Heart left ventricle (tissue), 16 donors: Measurements from ENCODE around the gene ATXN1. TPM values are rescaled to one million over a fixed set of nuclear protein-coding genes. Genes with fewer than 3 reads are reported as not detected.

Experiments
- ATAC-seq, 4 donors: fragments of 200-7000 bp; cut with Tn5 transposase; one replicate each; pipeline ENCODE4 v1.9.1; 2020 to 2022; ENCODE audit warnings: moderate library complexity in 4 of 4, mild to moderate bottlenecking in 3 of 4, moderate number of reproducible peaks in 1 of 4
- DNase-seq, 5 donors: peaks; one replicate each; pipeline ENCODE4 v3.0.0-alpha.2; 2020
- H3K27ac ChIP-seq, 12 donors: fragments of 200-600 bp; sonication (generic) in 4 of 12; one replicate each; pipeline versions ENCODE4 v1.5.0 to v1.8.0; 2016 to 2022; ENCODE audit warnings: mild to moderate bottlenecking in 2 of 12
- H3K27me3 ChIP-seq, 9 donors: fragments of 200-600 bp; sonication (generic) in 2 of 9; one replicate each; pipeline versions ENCODE4 v1.5.1 to v1.8.0; 2016 to 2022; ENCODE audit warnings: mild to moderate bottlenecking in 3 of 9
- H3K36me3 ChIP-seq, 9 donors: fragments of 200-600 bp; sonication (generic) in 2 of 9; one replicate each; pipeline versions ENCODE4 v1.5.0 to v1.8.0; 2018 to 2022; ENCODE audit warnings: mild to moderate bottlenecking in 2 of 9
- H3K4me1 ChIP-seq, 12 donors: fragments of 200-600 bp; sonication (generic) in 4 of 12; one replicate each; pipeline versions ENCODE4 v1.5.0 to v1.8.0; 2016 to 2022; ENCODE audit warnings: mild to moderate bottlenecking in 3 of 12
- H3K4me3 ChIP-seq, 12 donors: fragments of 200-600 bp; sonication (generic) in 4 of 12; one replicate each; pipeline versions ENCODE4 v1.5.0 to v1.8.0; 2017 to 2022; ENCODE audit warnings: mild to moderate bottlenecking in 9 of 12, moderate library complexity in 4 of 12
- H3K9me3 ChIP-seq, 12 donors: fragments of 200-600 bp; sonication (generic) in 4 of 12; one replicate each; pipeline versions ENCODE4 v1.5.0 to v1.8.0; 2016 to 2022; ENCODE audit warnings: mild to moderate bottlenecking in 1 of 12
- POLR2A ChIP-seq, 2 donors: fragments of 450-650 bp; IDR thresholded peaks; one replicate each; pipeline ENCODE4 v1.6.1; 2017; ENCODE audit warnings: antibody characterized with exemption in 2 of 2, mild to moderate bottlenecking in 2 of 2, moderate library complexity in 2 of 2
- WGBS, 4 donors: extraction: QIAGEN DNeasy Blood & Tissue Kit in 2 of 4; methylation state at CpG; one replicate each; pipeline versions ENCODE4 v1.1.5 to v1.1.7; 2013 to 2018; 5-methylcytosine and 5-hydroxymethylcytosine counted together
- intact Hi-C, 10 donors: fragments of 100-400 bp; cut with DNase I; formaldehyde crosslinking; loops; one replicate each; pipeline versions ENCODE4 v1.11.1 to v1.14.2; 2022
- polyA plus RNA-seq, 2 donors: library from polyadenylated mRNA; stranded (reverse); fragments of 200-250 nt; gene quantifications; one replicate each; pipeline ENCODE4 v1.2.3, GENCODE V29; 2013
- total RNA-seq, 9 donors: library from RNA; depleted of rRNA in 2 of 9; stranded (reverse); fragments of >200 nt in 2 of 9; fragmentation: NEBNext Ultra II Directional in 3 of 9; extraction: Animal tissue kit (Norgen Biotek cat#: 25700) in 3 of 9; gene quantifications; one replicate each; pipeline versions ENCODE4 v1.1.0 to v1.2.4, GENCODE V29; 2016 to 2023
- TF ChIP-seq, protein P1 (sequence below), 12 donors: fragments of 200-600 bp; sonication (generic) in 4 of 12; IDR thresholded peaks; one replicate each; pipeline versions ENCODE4 v1.5.0 to v1.8.0; 2018 to 2022; ENCODE audit warnings: antibody characterized with exemption in 12 of 12, mild to moderate bottlenecking in 5 of 12
- donor health status: ischemic (EF 13 %, LVEDD 7.1; RV severe dilation, severe dysfunction).
- donor health status: healthy with polysubstance abuse.
- donor health status: DM: no; HTN: yes; CAD: no.
- donor health status: DM: no; HTN: no; CAD: no.
- donor health status: ischemic (EF 25% LVEDD 6.9; RV normal size, moderate dysfunction).
- donor health status: ischemic (EF 25% LVEDD 5.7; RV mildly dilated, moderate dysfunction).
- donor health status: healthy.
- donor health status: DM: yes; HTN: yes; CAD: no.
- donor health status: ischemic (EF 35%, LVEDD 5.7; RV mildly dilated, moderate dysfunction).
- donor health status: nonischemic (EF 11% LVEDD 7.7; RV severe dilation, severe dysfunction).
- donor health status: DM: yes; HTN: yes; CAD: no.
- donor health status: PGD.
- donor health status: ischemic (EF 29% LVEDD 5.4; RV normal size, mild dysfunction).
- donor health status: nonischemic (EF 23%, LVEDD 6.1; RV moderate dilation, normal function).

ATXN1 gene
- total and polyA plus RNA-seq, 11 donors = 8.7 to 51.8 (median 36.0) TPM

DNA sequence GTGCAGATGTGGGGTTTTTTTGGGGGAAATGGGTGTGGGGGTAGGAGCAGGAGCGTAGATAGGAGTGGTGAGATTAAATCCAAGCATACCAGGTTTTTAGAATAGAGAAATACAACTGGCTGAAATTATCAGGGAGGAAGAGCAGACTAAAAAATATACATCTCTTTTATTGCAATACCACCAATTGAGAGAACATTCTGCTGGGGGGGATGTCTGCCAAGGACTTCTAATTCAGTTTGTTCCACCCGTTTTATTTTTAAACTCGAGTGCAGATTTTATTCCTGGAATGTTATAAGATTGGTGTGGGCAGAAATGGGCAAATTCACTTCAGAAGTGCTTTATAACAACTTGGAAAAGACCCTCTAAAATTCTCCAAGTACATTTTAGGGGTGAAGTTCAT, 330.2 kb downstream of the ATXN1 start:
- Histone ChIP-seq H3K27ac (no peak overlapping the region), H3K36me3 (no peaks in the 10 kb centered on the region), H3K27me3 (no peaks in the 10 kb centered on the region), H3K9me3 (no peaks in the 10 kb centered on the region), H3K4me3 (no peak overlapping the region), H3K4me1 (peaks cover 0 to 44% (median 18%) of the 10 kb centered on the region in 12 donors)
- intact Hi-C loops = no loop called here
- TF ChIP-seq, protein P1, sequence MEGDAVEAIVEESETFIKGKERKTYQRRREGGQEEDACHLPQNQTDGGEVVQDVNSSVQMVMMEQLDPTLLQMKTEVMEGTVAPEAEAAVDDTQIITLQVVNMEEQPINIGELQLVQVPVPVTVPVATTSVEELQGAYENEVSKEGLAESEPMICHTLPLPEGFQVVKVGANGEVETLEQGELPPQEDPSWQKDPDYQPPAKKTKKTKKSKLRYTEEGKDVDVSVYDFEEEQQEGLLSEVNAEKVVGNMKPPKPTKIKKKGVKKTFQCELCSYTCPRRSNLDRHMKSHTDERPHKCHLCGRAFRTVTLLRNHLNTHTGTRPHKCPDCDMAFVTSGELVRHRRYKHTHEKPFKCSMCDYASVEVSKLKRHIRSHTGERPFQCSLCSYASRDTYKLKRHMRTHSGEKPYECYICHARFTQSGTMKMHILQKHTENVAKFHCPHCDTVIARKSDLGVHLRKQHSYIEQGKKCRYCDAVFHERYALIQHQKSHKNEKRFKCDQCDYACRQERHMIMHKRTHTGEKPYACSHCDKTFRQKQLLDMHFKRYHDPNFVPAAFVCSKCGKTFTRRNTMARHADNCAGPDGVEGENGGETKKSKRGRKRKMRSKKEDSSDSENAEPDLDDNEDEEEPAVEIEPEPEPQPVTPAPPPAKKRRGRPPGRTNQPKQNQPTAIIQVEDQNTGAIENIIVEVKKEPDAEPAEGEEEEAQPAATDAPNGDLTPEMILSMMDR (IDR thresholded peaks at IDR 0.05) = no peak
- TF ChIP-seq POLR2A (IDR thresholded peaks at IDR 0.05) = no peak
- ATAC-seq (no peak), DNase-seq (no peak)
- WGBS, 4 donors = 49 to 63% (median 55%) methylated on average over 3 of the region's 3 CpGs

DNA sequence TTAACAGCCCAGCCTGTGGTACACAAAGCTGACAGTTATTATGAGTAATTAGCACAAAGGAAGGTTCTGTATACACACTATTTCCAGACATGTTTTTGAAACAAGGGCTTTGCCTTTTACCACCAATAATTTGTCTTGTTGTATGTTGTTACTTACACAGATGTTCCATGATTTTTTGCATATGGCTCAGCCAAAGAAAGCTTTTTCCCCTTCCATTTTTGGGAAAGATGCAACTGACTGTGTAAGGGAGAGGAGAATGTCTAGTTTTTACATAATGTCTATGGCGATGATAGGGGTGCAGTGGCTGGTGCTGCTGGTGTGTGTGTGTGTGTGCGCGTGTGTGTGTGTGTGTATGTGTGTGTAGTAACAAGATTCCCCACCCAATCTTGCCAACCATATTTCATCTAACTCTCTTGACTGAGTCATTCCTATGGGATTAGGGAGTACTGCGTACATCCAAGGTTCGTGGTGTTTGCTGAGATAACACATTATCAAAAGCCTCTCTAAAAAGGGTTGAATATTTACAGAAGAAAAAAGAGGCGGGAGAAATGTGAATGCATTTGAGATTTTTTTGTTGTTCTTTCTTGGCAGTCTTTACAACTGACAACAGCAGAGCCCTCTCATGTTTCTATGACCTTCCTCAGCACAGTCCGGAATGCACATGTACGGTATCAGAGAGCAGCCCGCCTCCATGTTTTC, 330.7 kb downstream of the ATXN1 start:
- intact Hi-C loops = no loop called here
- WGBS, 4 donors = 69 to 80% (median 72%) methylated on average over 9 of the region's 9 CpGs
- Histone ChIP-seq H3K27ac (no peak overlapping the region), H3K4me3 (no peak overlapping the region), H3K9me3 (no peaks in the 10 kb centered on the region), H3K36me3 (no peaks in the 10 kb centered on the region), H3K4me1 (peaks cover 0 to 44% (median 18%) of the 10 kb centered on the region in 12 donors), H3K27me3 (no peaks in the 10 kb centered on the region)
- DNase-seq = no peak
- no peak for ATAC-seq
- TF ChIP-seq, protein P1 (IDR thresholded peaks at IDR 0.05) = no peak

DNA sequence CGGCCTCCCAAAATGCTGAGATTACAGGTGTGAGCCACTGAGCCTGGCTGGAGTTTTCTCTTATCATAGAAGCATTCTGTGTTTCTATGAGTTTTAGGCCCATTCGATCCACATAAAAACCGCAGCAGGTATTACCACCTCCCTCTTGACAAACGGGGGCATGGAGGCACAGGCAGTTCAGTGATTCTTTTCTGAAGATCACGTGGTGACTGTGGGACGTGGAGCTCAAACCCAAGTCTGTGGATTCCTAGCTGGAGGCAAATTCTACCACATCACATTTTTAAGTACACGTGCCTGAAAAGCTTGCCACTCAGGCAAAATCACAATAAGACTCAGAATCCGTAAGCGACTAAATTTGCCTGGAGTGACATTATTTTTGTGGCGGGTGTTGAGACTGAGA, 331.6 kb downstream of the ATXN1 start:
- no peak overlapping the region for H3K4me3 ChIP-seq
- H3K27ac ChIP-seq = no peak overlapping the region
- peaks cover 0 to 38% (median 18%) of the 10 kb centered on the region in 12 donors for H3K4me1 ChIP-seq
- H3K27me3 ChIP-seq = no peaks in the 10 kb centered on the region
- no peaks in the 10 kb centered on the region for H3K36me3 ChIP-seq
- intact Hi-C loops = no loop called here
- no peaks in the 10 kb centered on the region for H3K9me3 ChIP-seq
- ATAC-seq = no peak
- no peak for DNase-seq
- TF ChIP-seq POLR2A (IDR thresholded peaks at IDR 0.05) = no peak
- TF ChIP-seq, protein P1 (IDR thresholded peaks at IDR 0.05) = no peak
- WGBS, 4 donors = 93 to 99% (median 97%) methylated on average over 10 of the region's 10 CpGs

DNA sequence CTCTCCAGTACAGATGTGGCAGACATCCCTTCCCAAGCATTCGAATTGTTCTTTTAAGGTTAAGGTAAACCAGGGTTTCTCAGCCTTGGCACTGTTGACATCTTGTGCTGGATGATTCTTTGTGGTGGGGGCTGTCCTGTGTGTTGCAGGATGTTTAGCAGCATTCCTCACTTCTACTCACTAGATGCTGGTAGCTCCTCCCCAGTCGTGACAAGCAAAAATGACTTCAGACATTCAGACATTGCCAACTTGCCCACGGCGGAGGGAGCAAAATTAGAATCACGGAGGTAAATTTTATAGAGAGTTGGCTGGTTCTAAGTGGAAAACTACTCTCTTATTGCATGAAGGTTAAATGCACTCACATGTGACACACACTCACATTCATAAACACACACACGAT, 334.1 kb downstream of the ATXN1 start:
- peaks cover 0 to 20% (median 6%) of the 10 kb centered on the region in 12 donors for H3K4me1 ChIP-seq
- no peaks in the 10 kb centered on the region for H3K36me3 ChIP-seq
- H3K27me3 ChIP-seq = no peaks in the 10 kb centered on the region
- H3K4me3 ChIP-seq = no peak overlapping the region
- DNase-seq = no peak
- 89 to 96% (median 95%) methylated on average over 6 of the region's 6 CpGs for WGBS, 4 donors
- no peak overlapping the region for H3K27ac ChIP-seq
- intact Hi-C loops = no loop called here
- no peak for TF ChIP-seq POLR2A (IDR thresholded peaks at IDR 0.05)
- TF ChIP-seq, protein P1 (IDR thresholded peaks at IDR 0.05) = no peak
- no peak for ATAC-seq
- H3K9me3 ChIP-seq = no peaks in the 10 kb centered on the region
